SH-SY5Y (cell line): ENCODE data around the gene ZNF22.

ENCODE experiments used
- GATA2 ChIP-seq: IDR thresholded peaks from 2 replicates; pipeline ENCODE4 v1.6.1; 2011; ENCODE audit warnings: mild to moderate bottlenecking, low read depth, low read length
- GATA3 ChIP-seq: IDR thresholded peaks from 2 replicates; pipeline ENCODE4 v1.6.1; 2011; ENCODE audit warnings: low read depth, mild to moderate bottlenecking, low read length, moderate library complexity

- TF ChIP-seq GATA3 (no peak), GATA2 (no peak)
These were observed 25.9 kb upstream of the ZNF22 start for GRCh38 chr10:44974628-44975430.
